H1 (cell line): ENCODE data around the gene DNAJC11. TPM values are rescaled to one million over a fixed set of nuclear protein-coding genes. Genes with fewer than 3 reads are reported as not detected.

ENCODE experiments used
- CBX8 ChIP-seq: fragments of 300-800, 300-1000 bp; sonication (generic); IDR thresholded peaks from 2 replicates; pipeline ENCODE4 v1.7.1; 2016; ENCODE audit warnings: low read depth, low read length, borderline replicate concordance
- CHD1 ChIP-seq: IDR thresholded peaks from 2 replicates; pipeline ENCODE4 v1.6.1; 2012; ENCODE audit warnings: low read depth, low read length, improper control_type of control experiment
- CHD2 ChIP-seq: IDR thresholded peaks from 2 replicates; pipeline ENCODE4 v1.6.1; 2012; ENCODE audit warnings: low read length, improper control_type of control experiment
- CREB1 ChIP-seq: IDR thresholded peaks from 2 replicates; pipeline ENCODE4 v1.6.1; 2012; ENCODE audit warnings: inconsistent platforms
- NRF1 ChIP-seq: IDR thresholded peaks from 2 replicates; pipeline ENCODE4 v1.6.1; 2011; ENCODE audit warnings: mild to moderate bottlenecking, low read depth, low read length, improper control_type of control experiment
- SIX5 ChIP-seq: IDR thresholded peaks from 2 replicates; pipeline ENCODE4 v1.6.1; 2011; ENCODE audit warnings: mild to moderate bottlenecking, low read depth, low read length
- SP1 ChIP-seq: IDR thresholded peaks from 2 replicates; pipeline ENCODE4 v1.6.1; 2011; ENCODE audit warnings: low read depth, low read length
- YY1 ChIP-seq: IDR thresholded peaks from 2 replicates; pipeline ENCODE4 v1.6.1; 2011; ENCODE audit warnings: low read depth, mild to moderate bottlenecking, low read length
- polyA plus RNA-seq, 7 experiments: library from polyadenylated mRNA; depleted of rRNA in 3 of 7; stranded (reverse) in 5 of 7; unstranded in 2 of 7; fragments of >200 nt in 5 of 7; fragments of 200-250 nt in 2 of 7; gene quantifications; 1 replicate in 5 of 7; 2 replicates in 1 of 7; 4 replicates in 1 of 7; pipeline versions ENCODE4 v1.2.1 to v1.2.3, GENCODE V29; 2011 to 2013; ENCODE audit warnings: missing spikeins in 2 of 7, mixed read lengths in 2 of 7
- total RNA-seq: library from RNA; stranded (reverse); fragmentation: NEBNext Ultra II Directional; extraction: Animal tissue kit (Norgen Biotek cat#: 25700); gene quantifications from 2 replicates; pipeline ENCODE4 v1.2.1, GENCODE V29; 2021

The DNAJC11 gene
- total and polyA plus RNA-seq, 2 of the 8 experiments (the other 6 are each of a cell fraction or from before 2014, with no cell fraction given), result 43.9 to 90.9 TPM

DNA sequence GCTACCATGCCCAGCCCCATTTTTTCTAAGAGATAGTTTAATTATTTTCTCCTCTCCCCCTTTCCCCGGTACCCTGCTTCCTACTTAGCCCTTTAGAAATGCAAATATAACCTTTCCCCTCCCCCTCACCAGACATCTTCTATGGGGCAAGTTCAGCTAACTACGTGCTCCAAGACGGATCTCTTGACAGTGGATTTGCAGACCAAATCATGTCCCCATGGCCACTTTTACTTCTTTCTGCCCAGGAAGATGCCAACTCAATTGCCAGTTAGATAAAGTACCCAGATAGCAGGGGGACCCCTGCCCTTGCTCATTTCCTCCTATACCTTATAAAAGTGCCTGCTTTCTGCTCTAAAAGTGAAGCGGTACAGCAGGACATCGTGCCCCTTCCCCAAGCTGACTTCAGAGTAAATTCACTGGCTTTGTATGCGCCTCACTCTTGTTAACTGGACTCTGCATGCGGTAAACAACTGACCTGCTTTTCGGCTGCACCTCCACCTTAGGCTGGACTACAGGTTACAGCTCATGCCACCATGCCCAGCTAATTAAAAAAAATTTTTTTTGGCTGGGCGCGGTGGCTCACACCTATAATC lies 7.4 kb downstream of the DNAJC11 start (continued):
- TF ChIP-seq SP1, result peak; percentile 62
- no peak for TF ChIP-seq CHD2
- TF ChIP-seq CBX8, result no peak
- no peak for TF ChIP-seq NRF1
- TF ChIP-seq CREB1, result no peak
- TF ChIP-seq SIX5, result no peak
- no peak for TF ChIP-seq CHD1
- no peak for TF ChIP-seq YY1
